ENCODE data around the gene PRND.

DNA sequence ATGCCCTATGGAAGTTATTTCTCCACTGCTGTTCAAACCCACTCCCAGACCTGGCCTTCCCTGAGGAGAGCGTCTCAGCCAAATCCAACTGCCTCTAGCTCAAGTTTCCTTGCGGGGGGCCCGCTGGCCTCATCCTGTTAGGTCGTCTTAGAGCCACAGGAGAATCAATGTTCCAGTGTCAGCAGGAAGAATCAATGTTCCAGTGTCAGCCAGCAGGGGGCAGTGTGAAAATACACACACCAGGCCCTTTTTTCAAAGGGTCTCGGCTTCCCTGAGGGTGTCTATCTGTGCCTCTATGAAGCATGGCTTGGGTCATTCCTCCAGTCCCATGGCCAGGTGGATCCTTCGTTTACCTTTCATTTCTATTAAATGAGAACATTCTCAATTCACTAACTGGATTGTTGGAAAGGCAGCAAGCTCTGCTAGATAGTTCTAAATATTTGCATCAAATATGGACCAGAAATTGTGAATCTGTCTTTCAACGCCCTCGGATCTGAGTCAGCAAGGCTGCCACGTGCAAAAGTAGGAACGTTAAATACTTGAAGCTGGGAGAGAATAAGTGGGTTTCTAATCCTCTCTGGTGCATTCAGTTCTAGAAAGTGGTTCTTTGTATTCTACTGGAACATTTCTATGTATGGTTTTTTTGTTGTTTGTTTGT is 19.2 kb downstream of the PRND start:
- TF ChIP-seq, protein P1, sequence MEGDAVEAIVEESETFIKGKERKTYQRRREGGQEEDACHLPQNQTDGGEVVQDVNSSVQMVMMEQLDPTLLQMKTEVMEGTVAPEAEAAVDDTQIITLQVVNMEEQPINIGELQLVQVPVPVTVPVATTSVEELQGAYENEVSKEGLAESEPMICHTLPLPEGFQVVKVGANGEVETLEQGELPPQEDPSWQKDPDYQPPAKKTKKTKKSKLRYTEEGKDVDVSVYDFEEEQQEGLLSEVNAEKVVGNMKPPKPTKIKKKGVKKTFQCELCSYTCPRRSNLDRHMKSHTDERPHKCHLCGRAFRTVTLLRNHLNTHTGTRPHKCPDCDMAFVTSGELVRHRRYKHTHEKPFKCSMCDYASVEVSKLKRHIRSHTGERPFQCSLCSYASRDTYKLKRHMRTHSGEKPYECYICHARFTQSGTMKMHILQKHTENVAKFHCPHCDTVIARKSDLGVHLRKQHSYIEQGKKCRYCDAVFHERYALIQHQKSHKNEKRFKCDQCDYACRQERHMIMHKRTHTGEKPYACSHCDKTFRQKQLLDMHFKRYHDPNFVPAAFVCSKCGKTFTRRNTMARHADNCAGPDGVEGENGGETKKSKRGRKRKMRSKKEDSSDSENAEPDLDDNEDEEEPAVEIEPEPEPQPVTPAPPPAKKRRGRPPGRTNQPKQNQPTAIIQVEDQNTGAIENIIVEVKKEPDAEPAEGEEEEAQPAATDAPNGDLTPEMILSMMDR (conservative IDR thresholded peaks at IDR 0.05 in 1 of 2, IDR thresholded peaks at IDR 0.05 in 1 of 2; ENCODE audit: low read depth in 1 of 2, low read length in 2 of 2): peak; percentile 64 to 82
- TF ChIP-seq EZH2 (IDR thresholded peaks at IDR 0.05; ENCODE audit: low read length, missing control alignments): no peak
